GM23338 (cell line): ENCODE results near the gene MED16.

ENCODE experiments used
- CTCF ChIP-seq, 2 experiments: fragments of 200-600 bp in 1 of 2; sonication (generic) in 1 of 2; conservative IDR thresholded peaks; 2 replicates each; pipeline versions ENCODE4 v1.5.1 to v1.6.1; 2016 to 2017; ENCODE audit warnings: antibody characterized with exemption in 2 of 2, low read depth in 2 of 2, mild to moderate bottlenecking in 2 of 2, moderate library complexity in 1 of 2
- EZH2phosphoT487 ChIP-seq: fragments of 200-600 bp; sonication (generic); IDR thresholded peaks from one replicate; pipeline ENCODE4 v1.8.1; 2018; ENCODE audit warnings: antibody characterized with exemption; ENCODE audit not compliant: unreplicated experiment
- NANOG ChIP-seq: IDR thresholded peaks from 2 replicates; pipeline ENCODE4 v1.6.1; 2016; ENCODE audit warnings: antibody characterized with exemption, borderline replicate concordance

GRCh38 chr19:906480-906879 is 13.5 kb upstream of the MED16 start:
- TF ChIP-seq CTCF (conservative IDR thresholded peaks at IDR 0.05; ENCODE audit: low read depth in 2 of 2) (no peak), EZH2phosphoT487 (no peak), NANOG (no peak)
